NAMALWA (cell line): ENCODE data around the gene LIMD2.

Experiments used
- DNase-seq: peaks from one replicate; pipeline ENCODE4 v3.0.0-alpha.2; 2015; ENCODE audit warnings: low spot score

The LIMD2 gene

DNA sequence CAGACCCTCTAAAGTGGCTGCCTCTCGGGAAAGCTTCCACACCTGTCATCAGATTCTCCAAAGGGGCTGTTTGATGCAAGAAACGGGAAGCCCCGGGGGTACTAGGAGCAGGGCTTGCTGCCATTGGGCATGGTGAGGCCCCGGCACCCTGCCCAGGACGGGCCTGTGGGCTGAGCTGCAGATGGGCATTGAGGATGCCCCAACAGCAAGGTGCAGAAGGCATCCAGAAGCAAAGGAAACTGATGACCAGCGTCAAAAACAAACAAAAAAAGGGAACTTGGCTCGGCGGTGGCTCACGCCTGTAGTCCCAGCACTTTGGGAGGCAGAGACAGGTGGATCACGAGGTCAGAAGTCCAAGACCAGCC lies 1.5 kb upstream of the LIMD2 start:
- peak; percentile 63 for DNase-seq

DNA sequence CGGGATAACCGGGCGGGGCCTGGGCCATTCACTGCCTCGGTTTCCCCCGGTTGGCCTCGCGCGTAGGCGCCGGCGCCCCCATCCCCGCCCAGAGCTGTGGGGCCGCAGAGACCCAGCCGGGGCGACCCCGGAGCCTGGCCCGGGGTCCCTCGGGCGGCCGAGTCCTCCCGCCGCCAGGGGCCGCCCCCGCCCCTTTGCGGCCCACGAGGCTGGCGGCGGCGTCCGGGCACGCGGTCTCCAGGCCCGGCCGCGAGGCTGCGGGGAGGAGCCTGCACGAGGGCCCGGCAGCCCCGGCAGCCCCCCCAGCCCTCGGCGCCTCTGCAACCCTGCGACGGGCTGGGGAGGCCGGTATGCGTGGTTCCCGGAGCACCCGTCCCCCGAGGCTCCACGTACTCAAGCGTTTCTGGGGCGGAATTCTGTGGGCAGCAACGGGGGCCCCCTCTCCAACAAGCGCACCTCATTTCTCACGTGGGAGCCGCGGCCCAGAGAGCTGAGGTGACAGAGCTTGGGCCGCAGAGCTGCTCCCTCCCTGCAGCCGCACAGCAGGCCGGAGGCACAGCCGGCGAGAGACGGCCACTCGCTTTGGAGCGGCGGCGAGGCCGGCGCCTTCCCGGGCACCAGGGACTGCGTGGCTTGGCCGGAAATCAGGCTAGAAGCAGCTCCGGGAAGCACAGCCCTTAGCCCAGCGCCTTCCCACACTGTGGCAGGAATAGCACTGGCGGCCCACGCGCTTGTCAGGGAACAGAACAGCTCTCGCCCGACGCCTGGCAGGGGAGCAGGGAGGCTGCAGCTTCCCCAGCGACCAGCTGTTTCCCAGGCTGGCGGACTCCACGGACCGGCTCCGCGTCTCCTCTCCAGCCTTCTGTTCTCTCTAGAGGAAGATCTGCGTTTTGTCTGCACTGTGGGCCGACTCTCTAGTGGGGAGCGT lies 867 bp upstream of the LIMD2 start:
- DNase-seq = peak; percentile 77

DNA sequence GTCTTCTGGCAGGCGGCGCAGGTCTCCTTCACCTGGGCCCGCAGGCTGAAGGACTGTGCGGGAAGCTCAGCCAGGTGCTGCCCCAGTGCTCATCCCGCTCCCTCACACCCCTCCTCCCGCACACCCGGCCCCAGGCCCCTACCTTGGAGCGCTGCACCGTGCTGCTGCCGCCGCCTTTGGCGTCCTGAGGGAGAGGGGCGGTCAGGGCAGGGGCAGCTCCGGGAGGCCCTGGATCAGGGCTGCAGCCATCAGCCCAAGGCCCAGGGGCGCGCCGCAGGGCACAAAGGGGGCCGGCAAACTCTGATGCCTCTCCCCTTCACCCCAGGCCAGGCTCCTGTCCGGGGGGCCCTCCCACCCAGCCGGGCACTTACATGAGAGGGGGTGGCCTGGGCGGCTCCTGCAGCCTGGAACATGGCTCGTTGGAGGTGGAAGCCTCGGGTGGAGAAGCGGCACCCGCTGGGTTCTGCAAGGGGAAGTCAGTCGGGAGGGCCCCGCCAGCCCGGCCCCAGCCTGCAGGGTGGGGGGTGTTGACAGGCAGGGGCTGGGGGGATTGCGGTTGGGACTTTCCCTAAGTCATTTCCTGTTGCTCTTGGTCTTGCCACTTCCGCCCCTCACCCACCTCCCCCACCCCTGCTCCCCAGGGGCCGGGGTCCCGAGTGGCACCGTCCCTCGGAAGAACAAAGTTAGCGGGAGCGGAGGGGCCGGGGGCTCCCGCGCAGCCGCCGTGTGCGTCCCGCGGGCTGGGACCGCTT lies 863 bp downstream of the LIMD2 start:
- peak; percentile 95 for DNase-seq

DNA sequence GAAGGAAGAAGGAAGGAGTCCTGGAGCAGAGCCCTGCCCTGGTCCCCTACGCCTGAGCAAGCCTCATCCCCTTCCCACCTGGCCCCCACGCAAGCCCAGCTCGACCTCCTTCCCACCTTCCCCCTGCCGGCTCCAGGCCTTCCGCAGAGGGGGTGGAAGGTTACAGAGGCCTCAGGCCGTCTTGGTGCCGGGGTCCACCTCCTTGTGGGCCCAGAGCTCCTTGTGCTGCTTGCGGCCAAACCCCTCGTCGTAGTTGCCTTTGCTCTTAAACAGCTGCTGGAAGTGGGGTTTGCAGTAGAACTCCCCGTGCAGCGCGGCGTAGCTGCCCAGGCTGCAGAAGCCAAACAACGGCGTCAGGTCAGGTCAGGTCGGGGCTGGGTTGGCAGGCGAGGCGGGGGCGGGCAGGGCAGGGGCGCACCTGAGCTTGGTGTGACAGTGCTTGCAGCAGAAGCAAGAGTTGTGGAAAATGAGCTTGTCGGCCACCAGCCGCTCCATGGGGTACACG lies 1.5 kb downstream of the LIMD2 start:
- DNase-seq = peak; percentile 67

DNA sequence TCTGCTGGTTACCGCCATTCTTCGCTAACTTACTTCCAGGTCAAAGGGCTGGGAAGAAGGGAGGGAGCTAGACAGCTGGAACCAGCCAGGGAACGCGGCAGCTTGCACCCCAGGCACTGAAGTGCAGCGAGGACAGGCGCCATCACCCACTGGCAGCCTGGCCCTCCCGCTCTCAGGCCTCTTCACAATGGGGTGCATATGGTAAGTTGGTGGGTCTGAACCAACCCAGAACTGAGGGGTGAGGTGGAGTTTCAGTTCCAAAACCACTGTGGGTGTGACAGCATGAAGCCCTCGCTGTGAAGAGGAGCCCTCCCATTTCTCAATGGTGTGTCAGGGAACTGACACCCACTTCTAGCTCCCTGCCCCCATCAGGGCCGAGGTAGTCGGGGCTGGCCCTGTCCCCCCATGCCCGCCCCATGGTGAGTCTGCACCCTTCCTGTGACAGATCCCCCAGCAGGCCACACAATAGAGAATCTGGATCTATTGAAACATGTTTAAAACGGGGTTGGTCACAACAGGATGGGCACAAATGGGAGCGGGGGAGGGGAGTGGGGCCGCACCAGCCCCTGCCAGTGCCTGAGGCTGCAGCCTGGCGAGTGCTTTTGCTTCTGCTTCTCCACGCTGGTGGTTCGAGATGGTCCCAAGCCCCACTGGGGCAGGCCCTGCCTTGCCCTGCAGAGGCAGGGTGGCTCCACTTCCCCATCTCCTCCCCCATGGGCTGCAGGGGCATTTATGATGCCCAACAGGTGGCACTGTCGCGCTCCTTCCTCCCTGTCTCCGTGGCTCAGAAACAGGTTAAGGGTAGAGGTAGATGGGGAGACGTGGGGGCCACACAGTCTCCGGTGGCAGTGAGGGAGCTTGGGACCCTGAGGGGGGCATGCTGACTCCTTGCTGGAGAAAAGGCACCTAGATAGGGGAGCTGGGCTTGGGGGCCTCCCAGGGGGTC lies 2.3 kb downstream of the LIMD2 start:
- DNase-seq = peak; percentile 93

DNA sequence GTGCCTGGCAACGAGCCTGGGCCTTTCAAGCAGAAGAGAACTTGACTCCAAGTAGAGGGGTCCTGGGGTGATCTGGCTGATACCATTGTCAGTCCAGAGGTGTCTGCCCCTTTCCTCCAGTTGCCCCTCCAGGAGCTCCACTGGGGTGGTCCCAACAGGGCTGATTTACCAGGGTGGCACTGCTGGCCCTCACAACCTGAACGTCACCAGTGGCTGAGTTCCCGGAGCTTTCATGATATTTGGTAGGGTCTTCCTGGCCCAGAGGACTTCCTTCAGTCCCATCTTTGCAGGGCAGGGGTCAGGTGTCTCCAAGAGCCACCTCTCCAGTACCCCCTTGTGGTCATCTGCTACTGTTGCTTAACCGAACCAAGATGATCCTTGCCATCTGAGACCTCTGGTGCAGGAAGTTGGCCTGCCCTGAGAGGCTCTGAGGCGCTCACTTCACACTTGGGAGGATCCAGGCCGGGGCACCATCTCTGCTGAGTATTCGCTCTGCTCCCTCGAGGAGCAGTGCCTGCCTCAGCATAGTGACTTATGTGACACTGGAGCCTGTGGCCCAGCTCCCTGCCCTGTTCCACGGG lies 3.5 kb downstream of the LIMD2 start:
- peak; percentile 82 for DNase-seq

DNA sequence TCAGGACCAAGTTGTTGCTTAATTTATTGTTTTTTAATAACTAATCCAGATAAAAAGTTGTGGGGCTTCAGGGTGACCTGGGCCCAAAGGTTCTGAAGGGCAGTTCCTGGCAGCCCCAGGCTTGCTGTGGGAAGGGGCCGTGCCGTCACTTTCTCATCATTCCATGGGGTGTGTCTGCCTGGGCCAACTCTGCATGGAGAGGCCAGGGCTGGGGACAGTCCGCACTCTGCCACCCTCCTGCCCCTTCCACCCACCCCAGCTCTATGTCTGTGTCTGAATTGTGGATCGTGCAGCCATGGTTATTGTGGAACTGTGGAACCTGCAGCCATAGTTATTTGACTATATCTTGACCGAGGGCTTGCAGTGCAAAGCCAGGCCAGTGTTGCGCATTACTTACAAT lies 4.0 kb downstream of the LIMD2 start:
- no peak for DNase-seq

DNA sequence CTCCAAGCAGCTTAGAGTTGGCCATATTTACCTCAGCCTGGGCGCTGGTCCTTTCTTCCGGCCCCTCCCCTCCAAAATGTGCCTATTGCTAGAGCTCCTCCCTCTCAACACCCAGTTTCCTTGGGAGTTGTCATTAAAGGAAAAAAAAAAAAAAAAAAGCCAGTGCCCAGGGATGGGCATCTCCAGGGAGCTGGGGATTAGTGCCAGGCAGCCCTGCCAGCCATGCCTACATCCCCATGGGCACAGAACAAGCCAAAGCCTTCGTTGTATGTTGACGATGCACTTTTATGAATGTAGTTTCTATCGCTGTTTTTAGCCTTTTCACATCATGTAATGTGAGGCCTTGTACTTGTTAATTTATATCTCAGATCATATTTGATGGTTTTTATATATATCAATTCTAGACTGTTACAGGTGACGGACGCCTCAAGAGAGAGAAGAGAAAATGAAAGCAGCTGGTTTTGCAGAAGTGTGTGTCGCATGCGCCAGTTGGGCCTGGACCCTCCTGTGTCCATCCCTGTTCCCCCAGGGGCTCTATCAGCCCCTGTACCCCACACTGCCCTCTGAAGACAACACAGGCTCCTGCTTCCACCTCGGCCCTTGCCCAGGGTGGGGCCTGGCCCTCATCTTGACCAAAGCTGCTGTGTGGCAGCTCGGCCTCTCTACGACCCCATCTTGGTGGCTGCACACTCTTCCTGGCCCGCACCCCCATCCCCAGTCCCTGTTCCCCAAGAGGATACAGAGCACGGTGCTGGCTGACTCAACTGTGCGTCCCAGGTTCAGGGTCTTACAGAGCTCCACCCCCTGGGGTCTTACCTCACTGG lies 4.8 kb downstream of the LIMD2 start:
- no peak for DNase-seq

DNA sequence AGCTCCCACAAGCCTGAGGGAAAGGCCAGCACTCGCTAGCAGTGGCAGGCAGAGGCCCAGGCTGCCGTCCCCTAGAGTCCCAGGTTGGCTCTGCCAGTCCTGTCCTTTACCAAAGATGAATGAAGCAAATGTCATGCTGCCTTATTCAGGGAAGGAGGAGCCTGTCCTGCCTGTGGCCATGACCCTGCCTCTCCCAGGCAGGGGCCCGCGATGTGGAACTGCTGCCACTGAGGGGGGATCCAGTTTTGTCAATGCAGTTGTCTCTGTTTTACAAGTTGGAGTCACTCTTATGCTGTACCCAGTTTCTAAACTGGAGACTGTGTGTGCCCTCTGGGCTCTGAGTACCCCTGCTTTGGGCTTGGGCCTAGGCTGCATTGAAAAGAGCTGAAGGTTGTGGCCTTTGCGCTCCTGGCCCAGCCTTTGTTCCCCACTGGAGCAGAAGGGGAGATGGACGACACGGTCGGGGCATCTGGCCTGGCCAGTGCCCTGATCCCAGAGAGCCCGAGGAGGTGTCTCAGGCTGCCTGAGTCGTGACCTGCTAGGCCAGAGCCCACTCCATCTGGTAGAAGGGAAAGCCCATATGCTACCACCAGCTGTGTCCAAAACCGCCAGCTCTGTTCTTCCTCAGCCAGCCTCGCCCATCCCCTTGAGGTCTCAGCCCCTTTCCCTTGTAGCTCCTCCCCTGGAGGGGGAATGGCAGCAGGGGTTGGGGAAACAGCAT lies 5.5 kb downstream of the LIMD2 start:
- no peak for DNase-seq

DNA sequence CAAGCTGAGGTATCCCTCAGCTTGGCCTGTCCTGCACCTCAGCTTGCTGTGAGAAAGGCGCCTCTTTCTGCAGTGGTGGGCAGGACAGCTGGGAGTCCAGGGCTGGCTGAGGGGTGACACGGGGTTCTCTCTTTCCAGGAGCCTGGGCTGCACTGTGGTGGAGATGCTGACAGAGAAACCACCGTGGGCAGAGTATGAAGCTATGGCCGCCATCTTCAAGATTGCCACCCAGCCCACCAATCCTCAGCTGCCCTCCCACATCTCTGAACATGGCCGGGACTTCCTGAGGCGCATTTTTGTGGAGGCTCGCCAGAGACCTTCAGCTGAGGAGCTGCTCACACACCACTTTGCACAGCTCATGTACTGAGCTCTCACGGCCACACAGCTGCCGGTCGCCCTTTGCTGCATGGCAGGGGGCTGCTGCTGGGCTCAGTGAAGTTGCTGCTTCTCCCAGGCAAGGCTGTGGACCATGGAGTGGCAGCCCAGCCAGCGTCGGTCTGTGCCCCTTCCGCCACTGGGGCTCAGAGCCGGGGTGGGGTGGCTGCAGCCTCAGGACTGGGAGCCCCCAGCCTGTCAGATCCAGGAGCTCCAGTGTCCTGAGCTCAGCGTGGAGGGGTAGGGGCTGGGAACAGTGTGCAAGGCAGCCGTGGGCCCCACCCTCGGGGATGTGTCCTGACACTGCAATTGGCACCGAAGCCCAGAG lies 6.4 kb downstream of the LIMD2 start:
- DNase-seq = no peak

DNA sequence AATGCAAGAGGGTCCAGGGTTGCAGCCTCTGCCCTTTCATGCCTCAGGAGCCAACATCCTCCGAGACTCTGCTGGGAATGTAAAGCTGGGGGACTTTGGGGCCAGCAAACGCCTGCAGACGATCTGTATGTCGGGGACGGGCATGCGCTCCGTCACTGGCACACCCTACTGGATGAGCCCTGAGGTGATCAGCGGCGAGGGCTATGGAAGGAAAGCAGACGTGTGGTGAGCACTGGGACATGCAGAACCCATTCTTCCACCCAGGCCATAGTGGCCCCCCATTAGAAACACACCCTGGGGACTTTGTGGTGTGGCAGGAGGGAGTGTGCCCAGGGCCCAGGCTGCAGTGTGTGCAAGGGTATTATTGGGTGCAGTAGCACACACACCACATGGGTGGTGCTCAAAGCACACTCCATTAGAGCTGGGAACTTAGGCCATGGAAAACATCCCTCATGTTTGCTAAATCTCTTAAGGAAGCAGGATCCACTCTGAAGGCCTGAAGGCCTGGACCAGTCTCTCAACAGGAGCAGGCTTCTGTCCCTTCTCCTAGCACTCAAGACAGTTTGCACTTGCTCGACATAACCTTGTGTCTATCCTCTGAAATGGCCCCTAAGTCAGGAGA lies 7.6 kb downstream of the LIMD2 start:
- no peak for DNase-seq

DNA sequence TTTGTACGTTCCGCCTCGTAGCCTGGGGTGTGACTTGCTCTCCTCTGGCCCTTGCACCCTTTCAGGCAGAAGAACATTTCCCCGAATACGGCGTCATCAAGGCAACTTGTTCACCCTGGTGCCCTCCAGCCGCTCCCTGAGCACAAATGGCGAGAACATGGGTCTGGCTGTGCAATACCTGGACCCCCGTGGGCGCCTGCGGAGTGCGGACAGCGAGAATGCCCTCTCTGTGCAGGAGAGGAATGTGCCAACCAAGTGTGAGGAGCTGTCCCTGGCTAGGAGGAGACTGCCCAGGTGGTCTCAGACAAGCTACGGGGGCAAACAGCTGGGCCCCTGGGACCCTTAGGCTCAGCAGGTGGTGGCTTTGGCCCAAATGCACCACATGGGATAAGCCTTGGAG lies 10.4 kb downstream of the LIMD2 start:
- no peak for DNase-seq

DNA sequence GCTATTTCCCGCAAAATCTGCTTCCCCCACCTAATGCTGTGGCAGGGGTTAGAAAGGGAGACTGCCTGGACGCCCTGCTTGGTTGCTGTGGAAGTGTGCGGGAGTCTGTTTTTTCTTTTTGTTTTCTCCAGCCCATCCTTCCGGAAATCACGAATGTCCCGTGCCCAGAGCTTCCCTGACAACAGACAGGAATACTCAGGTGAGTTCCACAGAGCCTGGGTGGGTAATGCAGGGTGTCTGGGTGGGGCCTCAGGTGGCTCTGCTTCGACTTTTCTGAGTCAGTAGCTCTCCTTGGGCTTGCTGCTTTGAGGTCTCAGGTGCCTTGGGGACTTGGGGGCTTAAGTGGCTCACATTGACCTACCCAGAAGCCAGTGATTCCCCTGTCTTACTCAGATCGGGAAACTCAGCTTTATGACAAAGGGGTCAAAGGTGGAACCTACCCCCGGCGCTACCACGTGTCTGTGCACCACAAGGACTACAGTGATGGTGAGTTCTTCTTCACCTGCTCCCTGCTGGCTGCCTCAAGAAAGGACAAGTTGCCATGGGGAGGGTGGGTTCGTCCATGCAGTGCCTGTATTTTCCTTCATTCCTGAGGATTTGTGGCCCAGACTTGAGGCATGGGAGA lies 11.4 kb downstream of the LIMD2 start:
- no peak for DNase-seq

DNA sequence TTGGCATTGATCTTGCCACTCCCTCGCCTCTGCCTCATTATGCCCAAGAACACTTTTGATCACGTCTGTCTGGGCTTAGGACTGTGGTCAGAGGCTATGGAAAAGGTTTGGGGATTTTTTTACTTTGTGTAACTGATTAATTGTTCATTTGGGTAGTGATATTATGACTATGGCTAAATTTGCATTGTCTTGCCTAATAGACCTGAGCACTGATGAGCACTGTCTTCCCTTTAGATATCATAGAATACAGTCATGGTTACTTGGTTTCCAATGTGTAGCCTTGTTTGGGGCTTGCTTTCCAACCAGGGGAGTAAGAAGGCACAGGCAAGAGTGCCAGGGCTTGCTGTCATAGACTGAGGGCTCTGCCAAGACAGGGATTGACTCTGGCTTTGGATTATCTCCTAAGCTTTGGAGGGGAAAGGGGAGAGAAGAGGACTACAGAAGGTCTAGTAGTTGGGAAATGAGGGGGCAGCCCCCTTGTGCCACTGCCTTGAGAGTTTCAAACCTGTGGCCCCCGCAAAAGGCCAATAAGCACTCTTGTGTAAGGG lies 13.7 kb downstream of the LIMD2 start:
- no peak for DNase-seq

DNA sequence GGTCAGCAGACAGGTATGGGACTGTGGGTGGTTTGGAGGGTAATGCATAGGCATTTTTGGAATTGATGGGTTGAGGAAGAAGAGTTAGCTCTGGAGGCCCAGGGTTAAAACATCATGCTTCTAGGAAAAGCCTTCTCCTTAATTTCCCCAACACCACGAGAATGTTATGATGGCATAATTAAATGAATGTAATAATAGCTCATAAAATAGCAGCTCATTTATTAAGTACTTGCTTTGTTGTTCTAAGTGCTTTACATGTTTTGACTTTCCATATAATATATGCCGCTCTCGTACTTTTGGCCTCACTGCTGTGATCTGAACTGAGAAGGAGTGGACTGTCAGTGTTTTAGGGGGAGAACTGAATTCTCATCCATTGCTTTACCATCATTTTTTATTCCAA lies 14.3 kb downstream of the LIMD2 start:
- DNase-seq = no peak

DNA sequence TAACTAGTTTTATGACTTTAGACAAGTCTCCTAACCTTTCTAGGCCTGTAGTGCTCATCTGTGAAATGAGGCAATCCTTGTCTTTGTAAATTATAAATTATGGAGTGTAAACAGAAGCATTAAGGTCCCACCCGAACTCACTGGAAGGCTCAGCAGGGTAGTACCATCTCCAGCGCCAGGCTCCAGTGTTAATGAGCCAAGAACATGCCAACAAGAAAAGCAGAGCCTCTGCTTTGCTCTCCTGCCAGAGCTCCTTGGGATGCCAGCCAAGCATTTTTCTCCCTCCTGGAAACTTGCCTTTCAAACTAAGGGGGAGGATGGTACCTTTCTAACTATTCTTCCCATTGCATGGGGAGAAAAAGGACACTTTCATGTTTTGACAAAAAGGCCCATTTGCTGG lies 14.9 kb downstream of the LIMD2 start:
- DNase-seq = no peak

DNA sequence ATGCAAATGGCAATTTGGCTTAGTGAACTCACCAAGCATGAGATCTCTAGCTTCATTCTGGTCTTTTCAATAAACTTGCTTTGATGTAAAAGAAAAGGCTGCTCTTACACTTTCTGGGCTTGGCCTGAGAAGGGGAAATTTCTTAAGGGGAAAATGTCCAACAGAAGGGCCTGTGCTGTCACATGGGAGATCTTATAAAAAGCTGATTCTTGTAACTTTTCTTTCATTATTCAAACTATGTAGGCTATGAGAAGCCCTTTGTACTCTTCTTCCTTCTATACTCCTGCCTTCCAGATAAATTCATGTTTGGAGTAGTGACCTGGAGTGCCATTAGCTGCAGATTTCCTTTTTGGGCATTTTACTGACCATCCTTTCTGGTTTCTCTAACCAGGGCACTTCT lies 16.9 kb downstream of the LIMD2 start:
- no peak for DNase-seq

DNA sequence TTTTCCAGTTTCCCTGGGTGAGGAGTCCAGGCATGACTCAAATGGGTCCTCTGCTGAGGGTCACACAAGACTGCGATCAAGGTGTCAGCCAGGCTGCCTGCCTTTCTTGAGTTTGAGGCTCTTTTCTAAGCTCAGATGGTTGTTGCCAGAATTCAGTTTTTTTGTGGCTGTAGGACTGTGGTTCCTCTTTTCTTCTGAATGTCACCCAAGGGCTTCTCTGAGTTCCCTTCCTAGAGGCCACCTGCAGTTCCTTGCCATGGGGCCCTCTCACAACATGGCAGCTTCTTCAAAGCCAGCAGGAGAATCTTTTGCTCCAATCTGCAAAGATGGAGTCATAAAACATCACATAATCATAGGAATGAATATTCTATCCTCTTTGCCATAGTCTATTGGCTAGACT lies 17.5 kb downstream of the LIMD2 start:
- DNase-seq = no peak
